Measurements from ENCODE around the gene POLR3K.

DNA sequence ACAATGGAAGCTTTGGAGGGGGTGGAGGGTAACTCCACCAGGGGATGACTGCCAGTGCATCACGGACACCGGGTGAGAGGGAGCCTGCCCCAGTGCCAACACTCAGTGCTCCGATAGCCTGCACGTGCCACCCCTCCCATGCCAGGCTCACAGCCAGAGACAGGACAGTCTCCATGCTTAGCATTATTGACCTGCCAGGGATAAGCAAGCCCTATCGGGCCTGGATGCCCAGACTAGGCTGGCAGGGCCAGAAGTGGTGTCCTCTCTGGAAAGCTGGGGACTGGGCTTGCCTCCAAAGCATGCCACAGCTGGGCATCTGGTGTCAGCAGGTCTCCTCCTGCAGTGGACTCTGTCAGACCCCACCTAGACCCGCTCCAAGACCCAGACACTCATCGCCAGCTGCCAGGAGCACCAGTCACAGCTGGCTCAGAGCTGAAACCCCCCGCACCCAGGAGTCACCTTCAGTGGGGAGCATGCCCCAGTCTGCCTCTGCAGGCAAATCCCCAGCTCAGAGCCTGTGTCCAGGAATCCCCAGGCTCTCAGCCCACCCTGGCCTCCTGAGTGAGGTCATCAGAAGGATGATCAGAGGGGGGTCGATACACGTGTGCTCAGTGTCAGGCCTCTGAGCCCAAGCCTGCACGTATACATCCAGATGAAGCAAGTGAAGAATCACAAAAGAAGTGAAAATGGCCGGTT lies 20.8 kb upstream of the POLR3K start:
- TF ChIP-seq, protein P1, sequence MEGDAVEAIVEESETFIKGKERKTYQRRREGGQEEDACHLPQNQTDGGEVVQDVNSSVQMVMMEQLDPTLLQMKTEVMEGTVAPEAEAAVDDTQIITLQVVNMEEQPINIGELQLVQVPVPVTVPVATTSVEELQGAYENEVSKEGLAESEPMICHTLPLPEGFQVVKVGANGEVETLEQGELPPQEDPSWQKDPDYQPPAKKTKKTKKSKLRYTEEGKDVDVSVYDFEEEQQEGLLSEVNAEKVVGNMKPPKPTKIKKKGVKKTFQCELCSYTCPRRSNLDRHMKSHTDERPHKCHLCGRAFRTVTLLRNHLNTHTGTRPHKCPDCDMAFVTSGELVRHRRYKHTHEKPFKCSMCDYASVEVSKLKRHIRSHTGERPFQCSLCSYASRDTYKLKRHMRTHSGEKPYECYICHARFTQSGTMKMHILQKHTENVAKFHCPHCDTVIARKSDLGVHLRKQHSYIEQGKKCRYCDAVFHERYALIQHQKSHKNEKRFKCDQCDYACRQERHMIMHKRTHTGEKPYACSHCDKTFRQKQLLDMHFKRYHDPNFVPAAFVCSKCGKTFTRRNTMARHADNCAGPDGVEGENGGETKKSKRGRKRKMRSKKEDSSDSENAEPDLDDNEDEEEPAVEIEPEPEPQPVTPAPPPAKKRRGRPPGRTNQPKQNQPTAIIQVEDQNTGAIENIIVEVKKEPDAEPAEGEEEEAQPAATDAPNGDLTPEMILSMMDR (conservative IDR thresholded peaks at IDR 0.05): no peak
- TF ChIP-seq ZFX (IDR thresholded peaks at IDR 0.05): no peak
